Keratinocyte (primary cell): ENCODE measurements around the gene ARID3C. TPM values are rescaled to one million over a fixed set of nuclear protein-coding genes. Genes with fewer than 3 reads are reported as not detected.

Source experiments
- DNase-seq: peaks from one replicate; pipeline ENCODE4 v3.0.0-alpha.2; 2011; ENCODE audit warnings: low read depth, missing footprints, low spot score
- FAIRE-seq: peaks from 2 replicates; lab custom pipeline; 2011; peaks lifted over from hg19 to GRCh38; lab: Jason Lieb, UNC
- H2AFZ ChIP-seq: 2 replicates; pipeline ENCODE4 v1.6.0; 2012; ENCODE audit warnings: low read length, control low read depth, inconsistent platforms; ENCODE audit not compliant: control insufficient read depth
- H3K27ac ChIP-seq: 2 replicates; pipeline ENCODE4 v1.5.1; 2011; ENCODE audit warnings: low read length; ENCODE audit not compliant: control insufficient read depth, insufficient read depth
- H3K27me3 ChIP-seq: 3 replicates; pipeline ENCODE4 v1.6.0; 2011; ENCODE audit warnings: low read length; ENCODE audit not compliant: control insufficient read depth, insufficient read depth; ENCODE audit errors: extremely low read depth
- H3K36me3 ChIP-seq, 2 experiments: 2 replicates in 1 of 2; 3 replicates in 1 of 2; pipeline ENCODE4 v1.5.1; 2011; ENCODE audit warnings: low read length in 2 of 2, mild to moderate bottlenecking in 1 of 2; ENCODE audit not compliant: control insufficient read depth in 2 of 2, insufficient read depth in 2 of 2; ENCODE audit errors: extremely low read depth in 1 of 2
- H3K4me1 ChIP-seq: 3 replicates; pipeline ENCODE4 v1.5.1; 2011; ENCODE audit warnings: low read length; ENCODE audit not compliant: control insufficient read depth, insufficient read depth; ENCODE audit errors: extremely low read depth
- H3K4me2 ChIP-seq: 3 replicates; pipeline ENCODE4 v1.6.0; 2011; ENCODE audit warnings: low read depth, low read length; ENCODE audit not compliant: control insufficient read depth, insufficient read depth; ENCODE audit errors: extremely low read depth
- H3K4me3 ChIP-seq, 3 experiments: fragments of 200-600 bp in 1 of 3; sonication (generic) in 1 of 3; 2 replicates in 2 of 3; 3 replicates in 1 of 3; pipeline ENCODE4 v1.5.1; 2011 to 2016; ENCODE audit warnings: low read length in 3 of 3, mild to moderate bottlenecking in 3 of 3, control low read depth in 2 of 3, inconsistent platforms in 1 of 3, low read depth in 1 of 3, mixed read lengths in 1 of 3, mixed run types in 1 of 3, moderate library complexity in 1 of 3; ENCODE audit not compliant: control insufficient read depth in 2 of 3, insufficient read depth in 2 of 3; ENCODE audit errors: extremely low read depth in 1 of 3
- H3K79me2 ChIP-seq: 2 replicates; pipeline ENCODE4 v1.6.0; 2012; ENCODE audit warnings: low read length; ENCODE audit not compliant: control insufficient read depth, insufficient read depth
- H3K9ac ChIP-seq: 3 replicates; pipeline ENCODE4 v1.6.0; 2011; ENCODE audit warnings: low read length; ENCODE audit not compliant: control insufficient read depth, insufficient read depth; ENCODE audit errors: extremely low read depth
- H3K9me1 ChIP-seq: 3 replicates; pipeline ENCODE4 v1.6.0; 2011; ENCODE audit warnings: low read length; ENCODE audit not compliant: control insufficient read depth, insufficient read depth; ENCODE audit errors: extremely low read depth
- H3K9me3 ChIP-seq: 2 replicates; pipeline ENCODE4 v1.5.1; 2012; ENCODE audit warnings: low read depth, low read length; ENCODE audit not compliant: control insufficient read depth
- H4K20me1 ChIP-seq: 3 replicates; pipeline ENCODE4 v1.6.0; 2011; ENCODE audit warnings: low read length; ENCODE audit not compliant: control insufficient read depth, insufficient read depth; ENCODE audit errors: extremely low read depth
- CTCF ChIP-seq, 3 experiments: IDR thresholded peaks in 1 of 3; conservative IDR thresholded peaks in 1 of 3; optimal IDR thresholded peaks in 1 of 3; 2 replicates in 2 of 3; 3 replicates in 1 of 3; pipeline versions ENCODE3 to v1.5.1; 2011; ENCODE audit warnings: low read length in 3 of 3, mild to moderate bottlenecking in 3 of 3, moderate library complexity in 2 of 3, control low read depth in 1 of 3, inconsistent platforms in 1 of 3; ENCODE audit not compliant: insufficient read depth in 2 of 3; ENCODE audit errors: extremely low read depth in 1 of 3
- EZH2 ChIP-seq: IDR thresholded peaks from one replicate; pipeline ENCODE4 v1.6.1; 2012; ENCODE audit warnings: inconsistent platforms, mild to moderate bottlenecking, low read length, moderate library complexity
- dilution Hi-C: fragments of 300-500 bp; cut with MboI; formaldehyde crosslinking; loops from one replicate; pipeline ENCODE4 v1.7.0; 2020; ENCODE audit warnings: low sequenced_read_pairs; ENCODE audit not compliant: extremely low pct_ligation_motif_present
- polyA plus RNA-seq, 5 experiments: library from polyadenylated mRNA; depleted of rRNA in 3 of 5; stranded (reverse) in 3 of 5; stranded (forward) in 1 of 5; unstranded in 1 of 5; fragments of >200 nt; gene quantifications; 1 replicate in 1 of 5; 2 replicates in 3 of 5; 3 replicates in 1 of 5; pipeline versions ENCODE4 v1.2.1 to v1.2.3, GENCODE V29; 2011 to 2012; ENCODE audit warnings: missing spikeins in 2 of 5, low read depth in 1 of 5, low replicate concordance in 1 of 5

The ARID3C gene
- polyA plus RNA-seq, 1 donor (not counting 4 experiments of a cell fraction or from before 2014, with no cell fraction given), result not detected

GRCh38 chr9:34671307-34671706, 42.4 kb upstream of the ARID3C start:
- H3K27me3 ChIP-seq, result no peaks in the 10 kb centered on the region
- peaks cover 0 to 11% of the 10 kb centered on the region in 2 experiments for H3K36me3 ChIP-seq
- H3K4me2 ChIP-seq, result no peak overlapping the region
- DNase-seq (no peak), FAIRE-seq (no peak)
- peaks cover 5% of the 10 kb centered on the region for H3K9me1 ChIP-seq
- TF ChIP-seq EZH2, result no peak
- TF ChIP-seq CTCF (optimal IDR thresholded peaks at IDR 0.05 in 1 of 3, IDR thresholded peaks at IDR 0.05 in 1 of 3, conservative IDR thresholded peaks at IDR 0.05 in 1 of 3; ENCODE audit: extremely low read depth in 1 of 3, insufficient read depth in 2 of 3, low read length in 3 of 3), result no peak
- H3K27ac ChIP-seq, result no peak overlapping the region
- no peak overlapping the region for H3K9ac ChIP-seq
- H3K4me3 ChIP-seq, result no peak overlapping the region
- peaks cover 28% of the 10 kb centered on the region for H3K79me2 ChIP-seq
- peaks cover 2% of the 10 kb centered on the region for H4K20me1 ChIP-seq
- peaks cover 5% of the 10 kb centered on the region for H3K4me1 ChIP-seq
- dilution Hi-C loops, result no loop called here
- no peak overlapping the region for H2AFZ ChIP-seq
- H3K9me3 ChIP-seq, result no peaks in the 10 kb centered on the region

GRCh38 chr9:34669809-34670562, 41.1 kb upstream of the ARID3C start:
- Histone ChIP-seq H4K20me1 (peaks cover 2% of the 10 kb centered on the region), H3K9me1 (peaks cover 5% of the 10 kb centered on the region), H3K27ac (no peak overlapping the region), H3K79me2 (peaks cover 31% of the 10 kb centered on the region), H3K27me3 (no peaks in the 10 kb centered on the region), H3K4me3 (no peak overlapping the region), H3K9ac (no peak overlapping the region), H3K36me3 (peaks cover 0 to 11% of the 10 kb centered on the region in 2 experiments), H3K9me3 (no peaks in the 10 kb centered on the region), H3K4me1 (peaks cover 5% of the 10 kb centered on the region), H2AFZ (no peak overlapping the region), H3K4me2 (no peak overlapping the region)
- TF ChIP-seq EZH2 (no peak), CTCF (optimal IDR thresholded peaks at IDR 0.05 in 1 of 3, IDR thresholded peaks at IDR 0.05 in 1 of 3, conservative IDR thresholded peaks at IDR 0.05 in 1 of 3; ENCODE audit: extremely low read depth in 1 of 3, insufficient read depth in 2 of 3, low read length in 3 of 3) (no peak)
- FAIRE-seq (no peak), DNase-seq (no peak)
- dilution Hi-C loops, result no loop called here
